GM10266 (cell line): ENCODE results near the gene SHPK.

Experiments
- DNase-seq: peaks from one replicate; pipeline ENCODE4 v3.0.0; 2012; ENCODE audit errors: extremely low spot score
- CTCF ChIP-seq: IDR thresholded peaks from 2 replicates; pipeline ENCODE4 v1.5.1; 2012; ENCODE audit warnings: mild to moderate bottlenecking, low read depth; ENCODE audit not compliant: control insufficient read depth, insufficient read depth; ENCODE audit errors: missing control alignments

The SHPK gene

DNA sequence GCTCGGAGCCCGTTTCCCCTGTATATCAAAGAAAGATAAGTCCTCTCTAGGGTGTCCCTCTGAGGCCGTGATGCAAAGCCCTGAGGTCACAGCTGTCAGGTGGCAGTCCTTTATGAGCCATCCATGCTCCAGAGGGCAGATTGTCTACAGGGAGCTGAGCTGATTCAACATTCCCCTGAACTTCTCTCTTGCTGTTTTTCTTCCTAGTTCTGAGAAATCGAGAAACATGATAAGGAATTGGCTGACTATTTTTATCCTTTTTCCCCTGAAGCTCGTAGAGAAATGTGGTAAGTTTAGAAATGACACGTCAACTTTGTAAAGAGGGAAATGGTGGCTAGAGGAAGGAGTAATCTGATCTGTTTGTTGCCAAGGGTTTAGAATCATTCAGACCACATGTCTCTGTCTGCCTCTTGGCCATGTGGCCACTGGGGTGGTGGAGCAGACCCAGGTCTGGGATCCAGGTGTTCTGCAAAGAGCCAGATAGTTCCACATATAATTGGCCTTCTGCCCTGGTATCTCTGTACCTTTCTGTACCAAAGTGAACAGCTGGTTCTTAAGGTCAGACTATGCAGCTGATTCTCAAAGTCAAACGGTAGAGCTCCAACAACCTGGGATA, 4.0 kb upstream of the SHPK start:
- no peak for DNase-seq
- TF ChIP-seq CTCF: no peak

- no peak for TF ChIP-seq CTCF
- no peak for DNase-seq
Observed at GRCh38 chr17:3636908-3637373, 891 bp upstream of the SHPK start.

GRCh38 chr17:3635474-3636153, 436 bp downstream of the SHPK start:
- TF ChIP-seq CTCF: peak; percentile 1
- no peak for DNase-seq

DNA sequence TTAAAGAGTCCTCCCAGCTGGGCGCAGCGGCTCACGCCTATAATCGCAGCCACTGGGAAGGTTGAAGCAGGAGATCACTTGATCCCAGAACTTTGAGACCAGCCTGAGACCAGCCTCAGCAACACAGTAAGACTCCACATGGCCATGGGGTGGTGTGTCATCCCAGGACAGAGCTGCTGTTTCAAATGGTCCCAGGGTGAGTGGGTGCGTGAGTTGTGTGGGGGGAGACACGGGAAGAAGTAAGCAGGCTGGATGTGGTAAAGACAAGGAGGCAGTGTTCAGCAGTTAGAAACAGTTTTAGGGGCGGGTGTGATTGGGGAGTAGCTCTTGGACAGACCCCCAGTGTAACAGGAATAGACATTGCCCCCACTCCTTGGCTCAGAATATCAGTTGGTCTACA, 3.8 kb downstream of the SHPK start:
- no peak for TF ChIP-seq CTCF
- DNase-seq: no peak

- DNase-seq: no peak
- TF ChIP-seq CTCF: no peak
Observed at GRCh38 chr17:3630781-3631180, 5.3 kb downstream of the SHPK start.

- no peak for TF ChIP-seq CTCF
- no peak for DNase-seq
Observed at GRCh38 chr17:3627769-3628167, 8.3 kb downstream of the SHPK start.
